Upper lobe of left lung (tissue), 6 donors: ENCODE results near the gene UBC. TPM values are rescaled to one million over a fixed set of nuclear protein-coding genes. Genes with fewer than 3 reads are reported as not detected.

Experiments used
- ATAC-seq, 2 donors: fragments of 200-7000 bp; cut with Tn5 transposase; one replicate each; pipeline ENCODE4 v1.9.1; 2022; ENCODE audit warnings: mild to moderate bottlenecking in 2 of 2, moderate library complexity in 2 of 2; ENCODE audit not compliant: low FRiP score in 2 of 2
- DNase-seq, 2 donors: peaks; one replicate each; pipeline ENCODE4 v3.0.0-alpha.2; 2019 to 2020
- H3K27ac ChIP-seq, 4 donors: fragments of 200-600 bp; sonication (generic); one replicate each; pipeline ENCODE4 v1.5.1; 2016 to 2019
- H3K27me3 ChIP-seq, 4 donors: fragments of 200-600 bp; sonication (generic); one replicate each; pipeline ENCODE4 v1.5.1; 2017 to 2019
- H3K36me3 ChIP-seq, 4 donors: fragments of 200-600 bp; sonication (generic); one replicate each; pipeline ENCODE4 v1.5.1; 2016 to 2019
- H3K4me1 ChIP-seq, 4 donors: fragments of 200-600 bp; sonication (generic); one replicate each; pipeline ENCODE4 v1.5.1; 2018 to 2019
- H3K4me3 ChIP-seq, 4 donors: fragments of 200-600 bp; sonication (generic); one replicate each; pipeline ENCODE4 v1.5.1; 2017 to 2019; ENCODE audit warnings: mild to moderate bottlenecking in 2 of 4, moderate library complexity in 1 of 4
- H3K9me3 ChIP-seq, 4 donors: fragments of 200-600 bp; sonication (generic); one replicate each; pipeline ENCODE4 v1.5.1; 2018 to 2019
- EP300 ChIP-seq, 4 donors: sonication (generic); formaldehyde crosslinking; IDR thresholded peaks; one replicate each; pipeline ENCODE4 v1.5.1; 2017; ENCODE audit warnings: antibody characterized with exemption in 4 of 4, control low read depth in 2 of 4
- POLR2A ChIP-seq, 4 donors: fragments of 450-650 bp; IDR thresholded peaks; one replicate each; pipeline ENCODE4 v1.5.1; 2016 to 2017; ENCODE audit warnings: antibody characterized with exemption in 4 of 4, mild to moderate bottlenecking in 2 of 4
- POLR2AphosphoS5 ChIP-seq, 2 donors: sonication (generic); formaldehyde crosslinking; IDR thresholded peaks; one replicate each; pipeline ENCODE4 v1.5.1; 2017; ENCODE audit warnings: antibody characterized with exemption in 2 of 2
- WGBS, 2 donors: methylation state at CpG; one replicate each; pipeline ENCODE4 v1.1.5; 2017 to 2018; 5-methylcytosine and 5-hydroxymethylcytosine counted together
- total RNA-seq, 6 donors: library from RNA; depleted of rRNA in 4 of 6; stranded (reverse); fragments of >200 nt in 4 of 6; gene quantifications; one replicate each; pipeline versions ENCODE4 v1.1.0 to v1.2.1, GENCODE V29; 2016 to 2021
- TF ChIP-seq, protein P1 (sequence below), 6 experiments: fragments of 450-650 bp in 4 of 6; fragments of 200-600 bp in 2 of 6; sonication (generic) in 2 of 6; IDR thresholded peaks; one replicate each; pipeline ENCODE4 v1.5.1; 2016 to 2019; ENCODE audit warnings: antibody characterized with exemption in 6 of 6
- donor health status: DM: no; HTN: no; CAD: no; lungs with moderate emphysema.
- donor health status: DM: no; HTN: yes; CAD: no; lungs with severe emphysema.

Gene UBC
- total RNA-seq, 6 donors from 2014 or later, result 649 to 1,729 (median 1,078) TPM

DNA sequence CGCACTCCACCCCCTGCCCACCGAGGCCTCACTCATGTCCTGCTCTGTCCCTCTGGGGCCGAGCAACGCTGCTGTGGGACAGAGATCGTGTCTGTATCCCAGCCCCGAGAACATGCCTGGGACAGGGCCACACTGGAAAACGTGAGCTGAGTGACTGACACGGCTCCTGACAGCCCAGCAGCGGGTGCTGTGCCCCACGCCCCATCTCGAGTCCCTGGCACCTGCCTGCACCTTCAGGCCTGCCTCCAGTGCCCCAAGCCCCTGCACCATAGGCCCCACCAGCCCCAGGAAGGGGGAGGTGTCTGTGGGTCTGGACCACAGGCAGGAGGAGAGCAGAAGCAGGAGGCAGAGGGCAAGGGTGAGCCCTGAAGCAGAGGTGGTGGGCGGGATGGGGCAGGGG lies 34.6 kb upstream of the UBC start:
- H3K36me3 ChIP-seq, result peaks cover 11 to 76% (median 53%) of the 10 kb centered on the region in 4 donors

DNA sequence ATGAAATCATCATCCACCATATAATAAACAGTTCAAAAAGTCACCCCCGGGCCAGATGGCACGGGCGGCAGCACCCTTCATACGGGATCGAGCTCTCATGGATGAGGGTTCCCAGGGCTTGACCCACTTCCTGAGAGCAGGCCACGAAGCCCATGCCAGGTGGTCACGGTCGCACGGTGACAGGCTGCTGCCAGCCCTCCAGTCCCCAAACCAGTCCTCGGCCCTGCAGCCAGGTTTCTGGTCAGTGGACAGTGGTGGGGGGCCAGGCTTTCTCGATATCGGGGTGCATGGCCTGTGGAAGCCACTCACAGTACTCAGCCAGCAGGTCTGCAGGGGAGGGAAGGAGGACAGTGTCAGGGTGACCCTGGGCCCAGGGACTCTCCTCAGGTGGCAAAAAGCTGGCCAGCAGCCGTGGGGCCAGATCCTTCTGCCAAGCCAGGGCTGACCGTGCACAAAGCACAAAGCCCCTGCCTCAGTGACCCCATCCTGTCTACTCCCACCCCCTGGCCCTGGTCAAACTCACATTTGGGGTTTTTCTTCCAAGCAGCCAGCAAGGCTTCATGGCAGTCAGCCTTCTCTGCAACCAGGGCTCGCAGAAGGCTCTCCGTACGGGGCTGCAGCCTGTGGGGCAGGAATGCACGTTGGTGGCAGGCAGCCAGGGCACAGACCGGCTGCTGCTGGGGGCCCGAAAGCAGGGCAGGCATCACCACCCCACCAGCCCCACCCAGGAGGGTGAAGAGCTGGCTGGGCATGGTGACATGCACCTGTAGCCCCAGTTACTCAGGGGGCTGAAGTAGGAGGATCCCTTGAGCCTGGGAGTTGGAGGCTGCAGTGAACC lies 33.3 kb upstream of the UBC start:
- TF ChIP-seq POLR2AphosphoS5 (IDR thresholded peaks at IDR 0.05), result no peak
- TF ChIP-seq EP300 (IDR thresholded peaks at IDR 0.05), result no peak
- TF ChIP-seq, protein P1, sequence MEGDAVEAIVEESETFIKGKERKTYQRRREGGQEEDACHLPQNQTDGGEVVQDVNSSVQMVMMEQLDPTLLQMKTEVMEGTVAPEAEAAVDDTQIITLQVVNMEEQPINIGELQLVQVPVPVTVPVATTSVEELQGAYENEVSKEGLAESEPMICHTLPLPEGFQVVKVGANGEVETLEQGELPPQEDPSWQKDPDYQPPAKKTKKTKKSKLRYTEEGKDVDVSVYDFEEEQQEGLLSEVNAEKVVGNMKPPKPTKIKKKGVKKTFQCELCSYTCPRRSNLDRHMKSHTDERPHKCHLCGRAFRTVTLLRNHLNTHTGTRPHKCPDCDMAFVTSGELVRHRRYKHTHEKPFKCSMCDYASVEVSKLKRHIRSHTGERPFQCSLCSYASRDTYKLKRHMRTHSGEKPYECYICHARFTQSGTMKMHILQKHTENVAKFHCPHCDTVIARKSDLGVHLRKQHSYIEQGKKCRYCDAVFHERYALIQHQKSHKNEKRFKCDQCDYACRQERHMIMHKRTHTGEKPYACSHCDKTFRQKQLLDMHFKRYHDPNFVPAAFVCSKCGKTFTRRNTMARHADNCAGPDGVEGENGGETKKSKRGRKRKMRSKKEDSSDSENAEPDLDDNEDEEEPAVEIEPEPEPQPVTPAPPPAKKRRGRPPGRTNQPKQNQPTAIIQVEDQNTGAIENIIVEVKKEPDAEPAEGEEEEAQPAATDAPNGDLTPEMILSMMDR (IDR thresholded peaks at IDR 0.05), result no peak
- no peak for TF ChIP-seq POLR2A (IDR thresholded peaks at IDR 0.05)
- no peak for ATAC-seq
- WGBS, 2 donors, result 89 to 93% methylated on average over 7 to 20 of the region's 20 CpGs
- Histone ChIP-seq H3K9me3 (no peaks in the 10 kb centered on the region), H3K36me3 (peaks cover 11 to 69% (median 44%) of the 10 kb centered on the region in 4 donors), H3K4me3 (no peak overlapping the region), H3K27ac (no peak overlapping the region), H3K4me1 (no peaks in the 10 kb centered on the region), H3K27me3 (no peaks in the 10 kb centered on the region)
- DNase-seq, result no peak

More for the DNA sequence above, 34.6 kb upstream of the UBC start:
- H3K9me3 ChIP-seq, result no peaks in the 10 kb centered on the region
- WGBS, 2 donors, result 95 to 96% methylated on average over 3 to 12 of the region's 12 CpGs
- no peak for DNase-seq
- TF ChIP-seq EP300 (IDR thresholded peaks at IDR 0.05), result no peak
- no peak for TF ChIP-seq POLR2AphosphoS5 (IDR thresholded peaks at IDR 0.05)
- TF ChIP-seq POLR2A (IDR thresholded peaks at IDR 0.05), result no peak
- TF ChIP-seq, protein P1 (IDR thresholded peaks at IDR 0.05), result no peak
- no peaks in the 10 kb centered on the region for H3K27me3 ChIP-seq
- H3K4me3 ChIP-seq, result no peak overlapping the region
- H3K4me1 ChIP-seq, result no peaks in the 10 kb centered on the region
- H3K27ac ChIP-seq, result no peak overlapping the region
- ATAC-seq, result no peak

DNA sequence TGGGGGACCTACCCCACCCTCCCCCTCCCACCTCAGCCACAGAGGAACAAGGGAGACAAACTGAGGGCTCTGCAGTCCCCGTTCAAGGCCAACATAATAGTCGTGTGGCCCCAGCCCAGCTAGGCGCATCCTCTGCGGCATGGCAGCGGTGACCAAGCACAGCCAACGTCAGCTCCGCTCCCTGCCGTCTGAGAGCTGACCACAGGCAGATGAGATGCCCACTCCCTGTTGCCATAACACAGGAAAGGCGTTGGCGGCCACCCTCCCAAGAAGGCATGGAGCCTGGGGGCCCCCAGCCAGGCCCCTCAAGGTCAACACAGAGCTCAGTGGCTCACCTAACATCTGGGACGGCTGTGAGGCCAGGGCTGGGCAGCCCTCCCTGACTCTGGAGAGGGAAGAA lies 32.6 kb upstream of the UBC start:
- Histone ChIP-seq H3K27me3 (no peaks in the 10 kb centered on the region), H3K4me1 (no peaks in the 10 kb centered on the region), H3K4me3 (no peak overlapping the region), H3K36me3 (peaks cover 11 to 61% (median 39%) of the 10 kb centered on the region in 4 donors), H3K27ac (no peak overlapping the region), H3K9me3 (no peaks in the 10 kb centered on the region)
- DNase-seq (no peak), ATAC-seq (no peak)
- TF ChIP-seq POLR2A (IDR thresholded peaks at IDR 0.05) (no peak), EP300 (IDR thresholded peaks at IDR 0.05) (no peak), POLR2AphosphoS5 (IDR thresholded peaks at IDR 0.05) (no peak)
- TF ChIP-seq, protein P1 (IDR thresholded peaks at IDR 0.05), result no peak
- 74 to 87% methylated on average over 3 to 11 of the region's 11 CpGs for WGBS, 2 donors

- Histone ChIP-seq H3K4me1 (no peaks in the 10 kb centered on the region), H3K27ac (no peak overlapping the region), H3K4me3 (no peak overlapping the region), H3K27me3 (no peaks in the 10 kb centered on the region), H3K36me3 (peaks cover 11 to 55% (median 36%) of the 10 kb centered on the region in 4 donors), H3K9me3 (no peaks in the 10 kb centered on the region)
- ATAC-seq (no peak), DNase-seq (no peak)
- 85 to 92% methylated on average over 7 to 10 of the region's 10 CpGs for WGBS, 2 donors
- TF ChIP-seq, protein P1 (IDR thresholded peaks at IDR 0.05), result no peak
- TF ChIP-seq EP300 (IDR thresholded peaks at IDR 0.05), result no peak
- TF ChIP-seq POLR2A (IDR thresholded peaks at IDR 0.05), result no peak
- no peak for TF ChIP-seq POLR2AphosphoS5 (IDR thresholded peaks at IDR 0.05)
Observed at GRCh38 chr12:124946447-124946793, 32.0 kb upstream of the UBC start.
